ENCODE results near the gene TMC4. TPM values are rescaled to one million over a fixed set of nuclear protein-coding genes. Genes with fewer than 3 reads are reported as not detected.
A peak's percentile ranks its signal among the peaks of the same experiment; 100 is the strongest.
"Not testable (repeated sequence)": the region's sequence is repeated elsewhere in the genome, so short reads cannot be mapped to it uniquely, and the experiment has no call there.

The TMC4 gene, protein sequence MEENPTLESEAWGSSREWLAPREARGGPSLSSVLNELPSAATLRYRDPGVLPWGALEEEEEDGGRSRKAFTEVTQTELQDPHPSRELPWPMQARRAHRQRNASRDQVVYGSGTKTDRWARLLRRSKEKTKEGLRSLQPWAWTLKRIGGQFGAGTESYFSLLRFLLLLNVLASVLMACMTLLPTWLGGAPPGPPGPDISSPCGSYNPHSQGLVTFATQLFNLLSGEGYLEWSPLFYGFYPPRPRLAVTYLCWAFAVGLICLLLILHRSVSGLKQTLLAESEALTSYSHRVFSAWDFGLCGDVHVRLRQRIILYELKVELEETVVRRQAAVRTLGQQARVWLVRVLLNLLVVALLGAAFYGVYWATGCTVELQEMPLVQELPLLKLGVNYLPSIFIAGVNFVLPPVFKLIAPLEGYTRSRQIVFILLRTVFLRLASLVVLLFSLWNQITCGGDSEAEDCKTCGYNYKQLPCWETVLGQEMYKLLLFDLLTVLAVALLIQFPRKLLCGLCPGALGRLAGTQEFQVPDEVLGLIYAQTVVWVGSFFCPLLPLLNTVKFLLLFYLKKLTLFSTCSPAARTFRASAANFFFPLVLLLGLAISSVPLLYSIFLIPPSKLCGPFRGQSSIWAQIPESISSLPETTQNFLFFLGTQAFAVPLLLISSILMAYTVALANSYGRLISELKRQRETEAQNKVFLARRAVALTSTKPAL
- total RNA-seq (1 to 10 TPM in 1 of 2 donors, under 1 TPM in 1; 0.23 to 1.8 TPM), polyA plus RNA-seq (1 to 10 TPM in 1 of 2 donors, under 1 TPM in 1; 0.92 to 2.4 TPM)

GRCh38 chr19:54172471-54173358, at the start of gene TMC4:
TSS of gene TMC4 (minus strand) at chr19:54173160. CDS start at chr19:54173117, 43 bp downstream.
- DNase-seq (ENCODE audit: low spot score): no peak
- Histone ChIP-seq H3K4me3 (ENCODE audit: low read depth in 1 of 3, low read length in 3 of 3) (no peak within 1 kb of the TSS), H3K9me3 (ENCODE audit: control insufficient read depth in 4 of 4, low read length in 3 of 4) (no peaks in the 10 kb centered on the region), H3K4me1 (ENCODE audit: control insufficient read depth in 4 of 4, insufficient read depth in 4 of 4, low read length in 3 of 4) (no peaks in the 10 kb centered on the region), H3K27ac (ENCODE audit: low read depth in 1 of 2, low read length in 2 of 2) (no peak within 1 kb of the TSS), H3K9ac (ENCODE audit: low read depth in 1 of 2, low read length in 2 of 2) (no peak within 1 kb of the TSS), H3K27me3 (ENCODE audit: control insufficient read depth in 4 of 4, insufficient read depth in 4 of 4, low read length in 3 of 4) (no peaks in the 10 kb centered on the region), H3K36me3 (ENCODE audit: control insufficient read depth in 4 of 4, insufficient read depth in 3 of 4, low read depth in 1 of 4, low read length in 3 of 4) (peaks cover 0 to 5% (median 2%) of the 10 kb centered on the region in 4 donors)
- TF ChIP-seq, protein P1, sequence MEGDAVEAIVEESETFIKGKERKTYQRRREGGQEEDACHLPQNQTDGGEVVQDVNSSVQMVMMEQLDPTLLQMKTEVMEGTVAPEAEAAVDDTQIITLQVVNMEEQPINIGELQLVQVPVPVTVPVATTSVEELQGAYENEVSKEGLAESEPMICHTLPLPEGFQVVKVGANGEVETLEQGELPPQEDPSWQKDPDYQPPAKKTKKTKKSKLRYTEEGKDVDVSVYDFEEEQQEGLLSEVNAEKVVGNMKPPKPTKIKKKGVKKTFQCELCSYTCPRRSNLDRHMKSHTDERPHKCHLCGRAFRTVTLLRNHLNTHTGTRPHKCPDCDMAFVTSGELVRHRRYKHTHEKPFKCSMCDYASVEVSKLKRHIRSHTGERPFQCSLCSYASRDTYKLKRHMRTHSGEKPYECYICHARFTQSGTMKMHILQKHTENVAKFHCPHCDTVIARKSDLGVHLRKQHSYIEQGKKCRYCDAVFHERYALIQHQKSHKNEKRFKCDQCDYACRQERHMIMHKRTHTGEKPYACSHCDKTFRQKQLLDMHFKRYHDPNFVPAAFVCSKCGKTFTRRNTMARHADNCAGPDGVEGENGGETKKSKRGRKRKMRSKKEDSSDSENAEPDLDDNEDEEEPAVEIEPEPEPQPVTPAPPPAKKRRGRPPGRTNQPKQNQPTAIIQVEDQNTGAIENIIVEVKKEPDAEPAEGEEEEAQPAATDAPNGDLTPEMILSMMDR (IDR thresholded peaks at IDR 0.05; ENCODE audit: low read depth, low read length, missing input control): peak; percentile 12
- TF ChIP-seq RAD21 (IDR thresholded peaks at IDR 0.05) (peak in 1 of 2 donors; percentile 17), TAF1 (conservative IDR thresholded peaks at IDR 0.05) (no peak)
- WGBS: 23% methylated on average over 13 of the region's 13 CpGs

- H3K9ac ChIP-seq (ENCODE audit: low read depth in 1 of 2, low read length in 2 of 2); H3K9me3 ChIP-seq (ENCODE audit: control insufficient read depth in 4 of 4, low read length in 3 of 4); H3K36me3 ChIP-seq (ENCODE audit: control insufficient read depth in 4 of 4, insufficient read depth in 3 of 4, low read depth in 1 of 4, low read length in 3 of 4); H3K4me3 ChIP-seq (ENCODE audit: low read depth in 1 of 3, low read length in 3 of 3); H3K27me3 ChIP-seq (ENCODE audit: control insufficient read depth in 4 of 4, insufficient read depth in 4 of 4, low read length in 3 of 4); DNase-seq (ENCODE audit: low spot score); H3K27ac ChIP-seq (ENCODE audit: low read depth in 1 of 2, low read length in 2 of 2); H3K4me1 ChIP-seq (ENCODE audit: control insufficient read depth in 4 of 4, insufficient read depth in 4 of 4, low read length in 3 of 4): not testable (repeated sequence)
- WGBS: 78% methylated on average over 7 of the region's 7 CpGs
These were observed 49.0 kb upstream of the TMC4 start for GRCh38 chr19:54221947-54222346.

- not testable (repeated sequence) for H3K27me3 ChIP-seq (ENCODE audit: control insufficient read depth in 4 of 4, insufficient read depth in 4 of 4, low read length in 3 of 4); H3K36me3 ChIP-seq (ENCODE audit: control insufficient read depth in 4 of 4, insufficient read depth in 3 of 4, low read depth in 1 of 4, low read length in 3 of 4); H3K9ac ChIP-seq (ENCODE audit: low read depth in 1 of 2, low read length in 2 of 2); H3K4me3 ChIP-seq (ENCODE audit: low read depth in 1 of 3, low read length in 3 of 3); H3K9me3 ChIP-seq (ENCODE audit: control insufficient read depth in 4 of 4, low read length in 3 of 4); H3K27ac ChIP-seq (ENCODE audit: low read depth in 1 of 2, low read length in 2 of 2); H3K4me1 ChIP-seq (ENCODE audit: control insufficient read depth in 4 of 4, insufficient read depth in 4 of 4, low read length in 3 of 4); DNase-seq (ENCODE audit: low spot score)
- 89% methylated on average over 5 of the region's 5 CpGs for WGBS
These were observed 46.7 kb upstream of the TMC4 start for GRCh38 chr19:54219702-54220101.

DNA sequence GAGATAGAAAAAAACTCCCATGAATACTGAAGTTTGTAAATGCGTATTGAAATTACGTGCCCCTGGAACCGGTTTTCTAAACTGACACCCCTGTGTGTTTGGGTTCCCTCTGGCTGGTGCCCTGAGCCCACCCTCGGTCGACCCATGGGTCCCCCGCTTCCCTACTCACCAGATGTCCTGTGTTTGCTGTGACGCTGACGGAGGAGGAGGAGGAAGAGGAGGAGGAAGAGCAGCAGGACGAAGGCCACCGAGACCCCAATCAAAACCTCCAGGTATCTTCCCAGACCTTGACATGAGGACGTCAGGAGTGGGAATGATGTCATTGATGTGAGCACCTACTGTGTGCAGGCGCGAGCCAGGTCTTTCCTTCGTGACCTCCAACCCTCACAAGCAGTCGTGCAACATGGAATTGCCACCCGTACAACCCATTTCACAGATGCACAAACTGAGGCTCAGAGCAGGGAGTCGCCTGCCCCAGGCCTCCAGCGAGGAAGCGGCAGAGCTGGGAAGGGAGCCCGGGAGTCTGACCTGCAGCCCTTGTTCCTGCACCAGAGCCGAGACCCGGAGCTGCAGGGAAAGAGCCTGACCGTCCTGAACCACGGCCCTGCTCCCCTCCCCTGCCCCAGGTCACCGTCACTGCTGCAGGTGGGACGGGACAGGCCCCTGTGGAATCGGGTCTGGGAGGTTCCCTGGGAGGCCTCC, 46.2 kb upstream of the TMC4 start:
- Histone ChIP-seq H3K36me3 (ENCODE audit: control insufficient read depth in 4 of 4, insufficient read depth in 3 of 4, low read depth in 1 of 4, low read length in 3 of 4) (no peaks in the 10 kb centered on the region), H3K9ac (ENCODE audit: low read depth in 1 of 2, low read length in 2 of 2) (no peak overlapping the region), H3K9me3 (ENCODE audit: control insufficient read depth in 4 of 4, low read length in 3 of 4) (no peaks in the 10 kb centered on the region), H3K4me1 (ENCODE audit: control insufficient read depth in 4 of 4, insufficient read depth in 4 of 4, low read length in 3 of 4) (no peaks in the 10 kb centered on the region), H3K27me3 (ENCODE audit: control insufficient read depth in 4 of 4, insufficient read depth in 4 of 4, low read length in 3 of 4) (no peaks in the 10 kb centered on the region), H3K27ac (ENCODE audit: low read depth in 1 of 2, low read length in 2 of 2) (no peak overlapping the region), H3K4me3 (ENCODE audit: low read depth in 1 of 3, low read length in 3 of 3) (no peak overlapping the region)
- WGBS: 94% methylated on average over 27 of the region's 27 CpGs
- no peak for DNase-seq (ENCODE audit: low spot score)
- TF ChIP-seq, protein P2, sequence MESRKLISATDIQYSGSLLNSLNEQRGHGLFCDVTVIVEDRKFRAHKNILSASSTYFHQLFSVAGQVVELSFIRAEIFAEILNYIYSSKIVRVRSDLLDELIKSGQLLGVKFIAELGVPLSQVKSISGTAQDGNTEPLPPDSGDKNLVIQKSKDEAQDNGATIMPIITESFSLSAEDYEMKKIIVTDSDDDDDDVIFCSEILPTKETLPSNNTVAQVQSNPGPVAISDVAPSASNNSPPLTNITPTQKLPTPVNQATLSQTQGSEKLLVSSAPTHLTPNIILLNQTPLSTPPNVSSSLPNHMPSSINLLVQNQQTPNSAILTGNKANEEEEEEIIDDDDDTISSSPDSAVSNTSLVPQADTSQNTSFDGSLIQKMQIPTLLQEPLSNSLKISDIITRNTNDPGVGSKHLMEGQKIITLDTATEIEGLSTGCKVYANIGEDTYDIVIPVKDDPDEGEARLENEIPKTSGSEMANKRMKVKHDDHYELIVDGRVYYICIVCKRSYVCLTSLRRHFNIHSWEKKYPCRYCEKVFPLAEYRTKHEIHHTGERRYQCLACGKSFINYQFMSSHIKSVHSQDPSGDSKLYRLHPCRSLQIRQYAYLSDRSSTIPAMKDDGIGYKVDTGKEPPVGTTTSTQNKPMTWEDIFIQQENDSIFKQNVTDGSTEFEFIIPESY (IDR thresholded peaks at IDR 0.05): no peak
- no peak for TF ChIP-seq JUND (IDR thresholded peaks at IDR 0.05)
- TF ChIP-seq, protein P3, sequence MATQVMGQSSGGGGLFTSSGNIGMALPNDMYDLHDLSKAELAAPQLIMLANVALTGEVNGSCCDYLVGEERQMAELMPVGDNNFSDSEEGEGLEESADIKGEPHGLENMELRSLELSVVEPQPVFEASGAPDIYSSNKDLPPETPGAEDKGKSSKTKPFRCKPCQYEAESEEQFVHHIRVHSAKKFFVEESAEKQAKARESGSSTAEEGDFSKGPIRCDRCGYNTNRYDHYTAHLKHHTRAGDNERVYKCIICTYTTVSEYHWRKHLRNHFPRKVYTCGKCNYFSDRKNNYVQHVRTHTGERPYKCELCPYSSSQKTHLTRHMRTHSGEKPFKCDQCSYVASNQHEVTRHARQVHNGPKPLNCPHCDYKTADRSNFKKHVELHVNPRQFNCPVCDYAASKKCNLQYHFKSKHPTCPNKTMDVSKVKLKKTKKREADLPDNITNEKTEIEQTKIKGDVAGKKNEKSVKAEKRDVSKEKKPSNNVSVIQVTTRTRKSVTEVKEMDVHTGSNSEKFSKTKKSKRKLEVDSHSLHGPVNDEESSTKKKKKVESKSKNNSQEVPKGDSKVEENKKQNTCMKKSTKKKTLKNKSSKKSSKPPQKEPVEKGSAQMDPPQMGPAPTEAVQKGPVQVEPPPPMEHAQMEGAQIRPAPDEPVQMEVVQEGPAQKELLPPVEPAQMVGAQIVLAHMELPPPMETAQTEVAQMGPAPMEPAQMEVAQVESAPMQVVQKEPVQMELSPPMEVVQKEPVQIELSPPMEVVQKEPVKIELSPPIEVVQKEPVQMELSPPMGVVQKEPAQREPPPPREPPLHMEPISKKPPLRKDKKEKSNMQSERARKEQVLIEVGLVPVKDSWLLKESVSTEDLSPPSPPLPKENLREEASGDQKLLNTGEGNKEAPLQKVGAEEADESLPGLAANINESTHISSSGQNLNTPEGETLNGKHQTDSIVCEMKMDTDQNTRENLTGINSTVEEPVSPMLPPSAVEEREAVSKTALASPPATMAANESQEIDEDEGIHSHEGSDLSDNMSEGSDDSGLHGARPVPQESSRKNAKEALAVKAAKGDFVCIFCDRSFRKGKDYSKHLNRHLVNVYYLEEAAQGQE (IDR thresholded peaks at IDR 0.05): no peak
- TF ChIP-seq SP1 (IDR thresholded peaks at IDR 0.05): no peak
- TF ChIP-seq RAD21 (IDR thresholded peaks at IDR 0.05): no peak
- TF ChIP-seq TAF1 (conservative IDR thresholded peaks at IDR 0.05): no peak
- TF ChIP-seq FOXA2 (IDR thresholded peaks at IDR 0.05): no peak
- TF ChIP-seq HNF4A (conservative IDR thresholded peaks at IDR 0.05): no peak
